Colonic mucosa (tissue), 4 donors: Measurements from ENCODE around the gene LAGE3. TPM values are rescaled to one million over a fixed set of nuclear protein-coding genes. Genes with fewer than 3 reads are reported as not detected.

Experiments used
- DNase-seq: peaks from one replicate; pipeline ENCODE4 v3.0.0-alpha.2; 2020
- H3K27ac ChIP-seq: fragments of 200-600 bp; one replicate; pipeline ENCODE4 v1.8.0; 2021
- H3K27me3 ChIP-seq: fragments of 200-600 bp; one replicate; pipeline ENCODE4 v1.8.0; 2021
- H3K36me3 ChIP-seq: fragments of 200-600 bp; one replicate; pipeline ENCODE4 v1.8.0; 2021
- H3K4me1 ChIP-seq: fragments of 200-600 bp; one replicate; pipeline ENCODE4 v1.8.0; 2021; ENCODE audit warnings: mild to moderate bottlenecking
- H3K4me3 ChIP-seq: fragments of 200-600 bp; one replicate; pipeline ENCODE4 v1.8.0; 2021
- H3K9ac ChIP-seq, 2 donors: one replicate each; pipeline ENCODE4 v1.7.0; 2013; ENCODE audit warnings: control low read depth in 2 of 2, low read depth in 2 of 2, low read length in 2 of 2
- H3K9me3 ChIP-seq: fragments of 200-600 bp; one replicate; pipeline ENCODE4 v1.8.0; 2021
- intact Hi-C: fragments of 100-400 bp; cut with DNase I; formaldehyde crosslinking; loops from one replicate; pipeline ENCODE4 v1.14.1; 2022
- microRNA-seq: library from miRNA; unstranded; fragments of <30 nt; microRNA quantifications from one replicate; pipeline ENCODE4, GENCODE V29; 2019
- total RNA-seq, 2 donors: library from RNA; stranded (reverse); fragmentation: NEBNext Ultra II Directional in 1 of 2; extraction: Animal tissue kit (Norgen Biotek cat#: 25700) in 1 of 2; gene quantifications; one replicate each; pipeline ENCODE4 v1.2.1, GENCODE V29; 2021
- TF ChIP-seq, protein P1 (sequence below): fragments of 200-600 bp; IDR thresholded peaks from one replicate; pipeline ENCODE4 v1.8.0; 2022; ENCODE audit warnings: antibody characterized with exemption, mild to moderate bottlenecking
- donor health status: healthy.
- donor health status: DM: no; HTN: no; CAD: no.
- donor health status: DM: no; HTN: no; CAD: no.

LAGE3 gene
- total RNA-seq, 2 donors from 2014 or later: 10.0 to 35.3 TPM

DNA sequence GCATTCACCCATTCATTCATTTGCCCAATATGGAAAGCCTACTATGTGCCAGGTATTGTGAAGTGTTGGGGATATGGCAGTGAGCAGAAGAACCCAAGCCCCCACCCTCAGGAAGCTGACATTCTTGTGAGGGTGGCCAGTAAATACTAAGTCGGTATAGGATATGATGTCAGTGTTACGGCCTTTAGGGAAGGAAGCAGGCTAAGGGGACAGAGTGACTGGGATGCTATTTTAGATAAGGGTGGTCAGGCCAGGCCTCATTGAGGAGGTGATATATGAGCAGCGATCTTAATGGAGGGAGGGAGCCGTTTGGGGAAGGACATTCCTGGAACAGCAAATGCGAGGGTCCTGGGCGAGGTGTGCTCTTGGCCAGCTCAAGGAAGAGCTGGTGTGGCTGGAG is 48.6 kb downstream of the LAGE3 start:
- no peak overlapping the region for H3K9ac ChIP-seq
- H3K27ac ChIP-seq: peak overlapping the region; percentile 27

DNA sequence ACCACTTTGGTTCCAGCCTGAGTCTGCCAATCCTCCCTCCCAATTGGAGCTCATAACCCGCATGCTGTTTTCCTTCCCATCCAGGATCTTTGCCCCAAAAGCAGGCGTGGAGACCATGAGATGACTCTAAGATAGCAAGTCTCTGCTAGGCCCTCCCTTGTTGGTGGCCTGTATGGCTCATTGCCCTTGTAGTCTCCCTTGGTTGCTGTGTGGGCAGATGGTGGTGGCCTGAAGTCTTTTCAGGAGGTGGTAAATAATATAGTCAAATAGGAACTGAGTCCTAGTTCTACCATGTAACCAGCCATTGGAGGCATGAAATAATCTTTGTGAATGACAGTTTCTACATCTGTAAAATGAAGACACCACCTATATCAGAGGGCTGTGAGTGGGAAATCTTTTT is 49.4 kb downstream of the LAGE3 start:
- TF ChIP-seq, protein P1, sequence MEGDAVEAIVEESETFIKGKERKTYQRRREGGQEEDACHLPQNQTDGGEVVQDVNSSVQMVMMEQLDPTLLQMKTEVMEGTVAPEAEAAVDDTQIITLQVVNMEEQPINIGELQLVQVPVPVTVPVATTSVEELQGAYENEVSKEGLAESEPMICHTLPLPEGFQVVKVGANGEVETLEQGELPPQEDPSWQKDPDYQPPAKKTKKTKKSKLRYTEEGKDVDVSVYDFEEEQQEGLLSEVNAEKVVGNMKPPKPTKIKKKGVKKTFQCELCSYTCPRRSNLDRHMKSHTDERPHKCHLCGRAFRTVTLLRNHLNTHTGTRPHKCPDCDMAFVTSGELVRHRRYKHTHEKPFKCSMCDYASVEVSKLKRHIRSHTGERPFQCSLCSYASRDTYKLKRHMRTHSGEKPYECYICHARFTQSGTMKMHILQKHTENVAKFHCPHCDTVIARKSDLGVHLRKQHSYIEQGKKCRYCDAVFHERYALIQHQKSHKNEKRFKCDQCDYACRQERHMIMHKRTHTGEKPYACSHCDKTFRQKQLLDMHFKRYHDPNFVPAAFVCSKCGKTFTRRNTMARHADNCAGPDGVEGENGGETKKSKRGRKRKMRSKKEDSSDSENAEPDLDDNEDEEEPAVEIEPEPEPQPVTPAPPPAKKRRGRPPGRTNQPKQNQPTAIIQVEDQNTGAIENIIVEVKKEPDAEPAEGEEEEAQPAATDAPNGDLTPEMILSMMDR: no peak
- DNase-seq: no peak
- no peaks in the 10 kb centered on the region for H3K36me3 ChIP-seq
- H3K4me1 ChIP-seq: no peaks in the 10 kb centered on the region
- no peak overlapping the region for H3K27ac ChIP-seq
- no peaks in the 10 kb centered on the region for H3K9me3 ChIP-seq
- no peak overlapping the region for H3K9ac ChIP-seq
- H3K4me3 ChIP-seq: no peak overlapping the region
- intact Hi-C loops: no loop called here
- H3K27me3 ChIP-seq: no peaks in the 10 kb centered on the region

More for the DNA sequence above, 48.6 kb downstream of the LAGE3 start:
- Histone ChIP-seq H3K4me3 (no peak overlapping the region), H3K36me3 (no peaks in the 10 kb centered on the region), H3K27me3 (no peaks in the 10 kb centered on the region), H3K9me3 (no peaks in the 10 kb centered on the region), H3K4me1 (no peaks in the 10 kb centered on the region)
- no peak for DNase-seq
- intact Hi-C loops: no loop called here
- TF ChIP-seq, protein P1: no peak

DNA sequence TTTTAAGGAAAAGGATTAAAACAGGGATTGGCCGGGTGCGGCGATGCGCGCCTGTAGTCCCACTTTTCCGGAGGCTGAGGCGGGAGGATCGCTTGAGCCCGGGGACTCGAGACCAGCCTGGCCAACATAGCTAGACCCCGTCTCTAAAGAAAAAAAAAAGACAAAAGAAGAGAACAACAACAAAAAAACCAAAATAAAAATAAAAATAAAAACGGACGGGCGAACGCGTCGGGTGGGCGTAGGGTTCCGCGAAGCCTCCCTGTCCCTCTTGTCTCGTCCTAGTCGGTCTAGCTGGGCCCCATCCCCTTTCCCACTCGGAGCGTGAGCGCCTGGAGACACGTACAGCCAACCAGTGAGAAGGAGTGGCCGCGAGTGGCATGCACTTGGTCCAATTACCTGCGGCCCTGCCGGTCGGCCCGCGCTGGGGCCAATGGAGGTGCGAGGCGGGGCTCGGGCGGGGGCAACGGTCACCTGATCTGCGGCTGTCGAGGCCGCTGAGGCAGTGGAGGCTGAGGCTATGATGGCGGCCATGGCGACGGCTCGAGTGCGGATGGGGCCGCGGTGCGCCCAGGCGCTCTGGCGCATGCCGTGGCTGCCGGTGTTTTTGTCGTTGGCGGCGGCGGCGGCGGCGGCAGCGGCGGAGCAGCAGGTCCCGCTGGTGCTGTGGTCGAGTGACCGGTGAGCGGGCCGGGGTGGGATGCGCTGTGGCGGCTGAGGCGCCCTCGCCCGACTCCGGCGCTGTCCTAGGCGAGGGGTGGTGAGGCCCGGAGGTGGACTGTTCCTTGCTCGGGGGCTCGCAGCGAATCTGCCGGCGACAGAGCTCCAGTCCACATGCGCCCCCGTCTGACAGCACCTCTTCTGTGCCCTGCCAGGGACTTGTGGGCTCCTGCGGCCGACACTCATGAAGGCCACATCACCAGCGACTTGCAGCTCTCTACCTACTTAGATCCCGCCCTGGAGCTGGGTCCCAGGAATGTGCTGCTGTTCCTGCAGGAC is 50.6 kb downstream of the LAGE3 start, which contains the start of gene ATP6AP1:
Gene ATP6AP1 (plus strand): TSS at position 502 of the 996 bp plus-strand sequence. CDS start 16 bp downstream, at position 518.
- peak within 1 kb of the TSS; percentile 73 to 74 for H3K9ac ChIP-seq
- H3K36me3 ChIP-seq: no peaks in the 10 kb centered on the region

More for the DNA sequence above, 50.6 kb downstream of the LAGE3 start, which contains the start of gene ATP6AP1:
- Histone ChIP-seq H3K27ac (peak within 1 kb of the TSS; percentile 73), H3K4me3 (peak within 1 kb of the TSS; percentile 72), H3K4me1 (no peaks in the 10 kb centered on the region), H3K27me3 (no peaks in the 10 kb centered on the region), H3K9me3 (no peaks in the 10 kb centered on the region)
- intact Hi-C loops: no loop called here
- DNase-seq: peak; percentile 91
- TF ChIP-seq, protein P1: no peak

Small RNA genes lying within 50 kb of the gene (microRNA-seq; reads per million reads assigned to microRNA genes)
- not detected for gene MIR6858

Other genes starting within 250 kb of the LAGE3 start
- gene OPN1MW3, start 221.7 kb downstream of the LAGE3 start, total RNA-seq: not detected
- not detected for gene TEX28, start 184.2 kb downstream of the LAGE3 start, total RNA-seq
- gene TKTL1, start 183.5 kb downstream of the LAGE3 start, total RNA-seq: not detected
- gene FLNA, start 104.6 kb downstream of the LAGE3 start, total RNA-seq: 100 to 1,000 TPM; 124 to 773 TPM
- gene EMD, start 100.0 kb downstream of the LAGE3 start, total RNA-seq: 10 to 100 TPM; 44.4 to 49.1 TPM
- 1,000 to 10,000 TPM; 1,915 to 2,641 TPM for gene RPL10, start 80.9 kb downstream of the LAGE3 start, total RNA-seq
- gene DNASE1L1, start 70.0 kb downstream of the LAGE3 start, total RNA-seq: 10 to 100 TPM; 19.1 to 29.2 TPM
- 10 to 100 TPM; 33.2 to 54.5 TPM for gene TAFAZZIN, start 67.7 kb downstream of the LAGE3 start, total RNA-seq
- gene ATP6AP1, start 50.6 kb downstream of the LAGE3 start, total RNA-seq: 10 to 100 TPM; 86.3 to 96.9 TPM
- gene GDI1, start 42.1 kb downstream of the LAGE3 start, total RNA-seq: 10 to 100 TPM; 63.0 to 83.0 TPM
- gene FAM50A, start 35.1 kb downstream of the LAGE3 start, total RNA-seq: 10 to 100 TPM; 41.9 to 60.1 TPM
- 10 to 100 TPM; 37.7 to 43.9 TPM for gene PLXNA3, start 21.0 kb downstream of the LAGE3 start, total RNA-seq
- gene UBL4A, start 7.3 kb upstream of the LAGE3 start, total RNA-seq: 10 to 100 TPM; 24.7 to 40.9 TPM
- 10 to 100 TPM; 23.0 to 24.5 TPM for gene SLC10A3, start 11.3 kb upstream of the LAGE3 start, total RNA-seq
- gene FAM3A, start 37.0 kb upstream of the LAGE3 start, total RNA-seq: 10 to 100 TPM; 63.1 to 71.1 TPM
- gene G6PD, start 67.6 kb upstream of the LAGE3 start, total RNA-seq: 10 to 100 TPM; 41.0 to 48.6 TPM
- 10 to 100 TPM; 20.6 to 28.4 TPM for gene IKBKG, start 68.3 kb upstream of the LAGE3 start, total RNA-seq
- gene CTAG1A, start 105.9 kb upstream of the LAGE3 start, total RNA-seq: not detected
- not detected for gene CTAG1B, start 140.0 kb upstream of the LAGE3 start, total RNA-seq
- not detected for gene CTAG2, start 174.3 kb upstream of the LAGE3 start, total RNA-seq